Measurements from ENCODE around the gene ATP1B1. TPM values are rescaled to one million over a fixed set of nuclear protein-coding genes. Genes with fewer than 3 reads are reported as not detected.

ATP1B1 gene
- total RNA-seq, 1 donor from 2014 or later = 25.2 TPM

GRCh38 chr1:169143984-169144383, 37.5 kb downstream of the ATP1B1 start:
- Mint-ChIP-seq H3K36me3 (ENCODE audit: low read depth) (no peaks in the 10 kb centered on the region), H3K4me3 (no peak overlapping the region), H3K27me3 (ENCODE audit: low read depth) (no peaks in the 10 kb centered on the region), H3K9me3 (no peaks in the 10 kb centered on the region), H3K27ac (ENCODE audit: unreplicated experiment) (no peak overlapping the region), H3K4me1 (peaks cover 12% of the 10 kb centered on the region)
- no peak for DNase-seq (ENCODE audit: low read depth, low spot score)
- TF ChIP-seq CTCF (conservative IDR thresholded peaks at IDR 0.05) = no peak

DNA sequence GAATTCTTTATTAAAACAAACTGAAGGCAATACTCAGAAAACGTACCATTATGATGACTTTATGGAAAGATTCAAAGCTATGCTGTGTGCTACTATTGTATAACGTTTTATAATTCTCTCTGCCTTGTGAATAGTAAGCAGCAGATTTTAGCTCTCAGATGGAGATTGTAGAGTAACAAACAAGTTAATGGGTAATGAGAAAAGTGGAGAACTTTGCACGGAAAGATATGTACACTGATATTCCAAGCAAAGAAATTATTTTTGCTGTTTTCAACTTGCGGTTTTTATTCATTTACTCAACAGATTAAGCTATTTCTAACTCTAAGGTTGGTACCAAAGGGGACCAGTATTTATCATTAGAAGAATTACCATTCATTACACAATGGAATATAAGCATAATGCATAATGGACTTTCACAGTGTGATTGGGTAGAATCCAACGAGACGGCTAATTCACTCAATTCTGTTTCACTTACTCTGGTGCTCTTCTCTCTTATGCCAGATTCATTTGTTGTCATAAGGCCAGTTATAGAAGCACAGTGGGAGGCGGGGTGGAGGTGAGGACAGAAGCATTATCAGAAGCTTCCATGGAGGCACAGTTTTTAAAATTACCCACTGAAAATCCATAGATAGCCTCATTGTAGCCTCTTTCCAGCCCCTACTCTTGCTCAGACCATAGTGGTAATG, 38.6 kb downstream of the ATP1B1 start:
- Mint-ChIP-seq H3K27ac (ENCODE audit: unreplicated experiment) (no peak overlapping the region), H3K9me3 (no peaks in the 10 kb centered on the region), H3K4me1 (peaks cover 12% of the 10 kb centered on the region), H3K4me3 (no peak overlapping the region), H3K27me3 (ENCODE audit: low read depth) (no peaks in the 10 kb centered on the region), H3K36me3 (ENCODE audit: low read depth) (no peaks in the 10 kb centered on the region)
- DNase-seq (ENCODE audit: low read depth, low spot score) = no peak
- TF ChIP-seq CTCF (conservative IDR thresholded peaks at IDR 0.05) = no peak

GRCh38 chr1:169146576-169147214, 40.2 kb downstream of the ATP1B1 start:
- Mint-ChIP-seq H3K4me1 (peaks cover 12% of the 10 kb centered on the region), H3K27me3 (ENCODE audit: low read depth) (no peaks in the 10 kb centered on the region), H3K36me3 (ENCODE audit: low read depth) (no peaks in the 10 kb centered on the region), H3K4me3 (no peak overlapping the region), H3K27ac (ENCODE audit: unreplicated experiment) (peak overlapping the region; percentile 22), H3K9me3 (no peaks in the 10 kb centered on the region)
- DNase-seq (ENCODE audit: low read depth, low spot score) = no peak
- TF ChIP-seq CTCF (conservative IDR thresholded peaks at IDR 0.05) = no peak

DNA sequence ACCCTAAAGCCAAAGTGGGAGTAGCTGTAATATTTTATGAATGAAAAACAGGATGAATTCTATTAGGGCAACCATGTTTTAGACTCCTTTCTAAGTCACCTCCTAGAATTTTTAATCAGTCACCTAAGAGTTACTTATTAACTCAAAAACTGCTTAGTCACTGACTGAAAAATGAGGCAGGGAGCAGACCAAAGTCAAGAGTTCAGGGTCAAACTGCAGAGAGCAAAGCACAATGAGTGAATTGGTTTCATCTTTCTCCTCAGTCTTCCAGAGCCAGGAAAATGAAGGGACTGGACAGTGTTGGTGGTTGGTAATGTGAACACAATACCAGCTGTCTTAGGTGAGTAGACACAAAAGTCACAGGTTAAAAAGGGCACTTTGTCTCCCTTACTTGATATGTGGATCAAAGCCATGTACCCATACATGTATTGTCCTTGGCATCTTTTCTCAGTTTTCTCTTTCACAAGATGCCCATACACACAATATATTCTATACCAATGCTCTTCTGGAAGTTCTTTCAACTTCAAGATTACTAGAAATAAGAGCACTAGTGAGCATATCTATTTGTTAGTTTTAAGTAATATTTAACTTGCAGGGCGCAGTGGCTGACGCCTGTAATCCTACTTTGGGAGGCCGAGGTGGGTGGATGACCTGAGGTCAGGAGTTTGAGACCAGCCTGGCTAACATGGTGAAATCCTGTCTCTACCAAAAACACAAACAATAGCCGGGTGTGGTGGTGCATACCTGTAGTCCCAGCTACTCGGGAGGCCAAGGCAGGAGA, 42.2 kb downstream of the ATP1B1 start:
- no peak for TF ChIP-seq CTCF (conservative IDR thresholded peaks at IDR 0.05)
- Mint-ChIP-seq H3K27me3 (ENCODE audit: low read depth) (no peaks in the 10 kb centered on the region), H3K4me1 (peaks cover 8% of the 10 kb centered on the region), H3K9me3 (no peaks in the 10 kb centered on the region), H3K27ac (ENCODE audit: unreplicated experiment) (no peak overlapping the region), H3K36me3 (ENCODE audit: low read depth) (no peaks in the 10 kb centered on the region), H3K4me3 (no peak overlapping the region)
- no peak for DNase-seq (ENCODE audit: low read depth, low spot score)

GRCh38 chr1:169149555-169150286, 43.2 kb downstream of the ATP1B1 start:
- H3K27ac Mint-ChIP-seq (ENCODE audit: unreplicated experiment) = no peak overlapping the region
- no peak overlapping the region for H3K4me3 Mint-ChIP-seq
- DNase-seq (ENCODE audit: low read depth, low spot score) = no peak
- peaks cover 8% of the 10 kb centered on the region for H3K4me1 Mint-ChIP-seq
- no peaks in the 10 kb centered on the region for H3K9me3 Mint-ChIP-seq
- no peaks in the 10 kb centered on the region for H3K27me3 Mint-ChIP-seq (ENCODE audit: low read depth)
- no peaks in the 10 kb centered on the region for H3K36me3 Mint-ChIP-seq (ENCODE audit: low read depth)
- no peak for TF ChIP-seq CTCF (conservative IDR thresholded peaks at IDR 0.05)

All from neural crest cell (in vitro differentiated cells).